ENCODE data around the gene ZSWIM1. TPM values are rescaled to one million over a fixed set of nuclear protein-coding genes. Genes with fewer than 3 reads are reported as not detected.

ZSWIM1 gene
- total and polyA plus RNA-seq, 2 of the 4 experiments (the other 2 are of a cell fraction) = 4.2 to 10.0 TPM

DNA sequence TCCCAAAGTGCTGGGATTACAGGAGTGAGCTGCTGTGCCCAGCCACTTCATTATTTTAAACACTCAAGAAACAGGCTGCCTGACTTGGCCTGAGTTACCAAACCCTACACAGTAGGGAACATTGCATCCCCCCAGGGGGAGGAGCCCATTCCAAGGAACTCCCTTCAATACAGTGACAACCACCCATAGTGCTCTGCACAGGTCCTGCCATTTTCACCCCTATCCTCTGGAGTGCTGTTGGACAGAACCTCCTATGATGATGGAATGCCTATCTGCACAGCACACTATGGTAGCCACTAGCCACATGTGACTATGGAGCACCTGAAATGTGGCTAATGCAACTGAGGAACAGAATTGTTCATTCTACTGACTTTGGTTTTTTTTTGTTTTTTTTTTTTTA is 35.6 kb upstream of the ZSWIM1 start:
- Histone ChIP-seq H2BK120ac (ENCODE audit: low read depth, low read length) (no peak overlapping the region), H3K9me1 (ENCODE audit: insufficient read depth, low read length) (peaks cover 14% of the 10 kb centered on the region), H4K5ac (ENCODE audit: low read depth, low read length) (no peak overlapping the region), H4K8ac (ENCODE audit: low read depth in 2 of 2, low read length in 2 of 2) (no peak overlapping the region), H3K18ac (ENCODE audit: low read depth, low read length) (no peak overlapping the region), H4K20me1 (ENCODE audit: insufficient read depth, low read length) (peaks cover 5% of the 10 kb centered on the region), H3K79me1 (ENCODE audit: low read depth in 1 of 2, low read length in 2 of 2) (peaks cover 11 to 36% of the 10 kb centered on the region in 2 experiments), H3K14ac (replicated peaks; ENCODE audit: low read depth, low read length) (no peak overlapping the region), H3K4me1 (ENCODE audit: control insufficient read depth, insufficient read depth, low read length) (no peaks in the 10 kb centered on the region), H3K4me2 (ENCODE audit: low read depth, low read length) (no peak overlapping the region), H3K36me3 (ENCODE audit: control insufficient read depth, insufficient read depth, low read length) (peaks cover 62% of the 10 kb centered on the region), H3K4me3 (ENCODE audit: insufficient read depth, low read depth, low read length) (no peak overlapping the region), H2AK9ac (replicated peaks; ENCODE audit: low read depth, low read length, poor library complexity) (no peak overlapping the region), H2BK20ac (ENCODE audit: low read depth, low read length) (no peak overlapping the region), H3K9ac (ENCODE audit: low read depth, low read length) (no peak overlapping the region), H4K91ac (ENCODE audit: insufficient read depth, low read depth, low read length) (no peak overlapping the region), H3K27ac (ENCODE audit: insufficient read depth, low read length) (no peak overlapping the region), H2AFZ (replicated peaks; ENCODE audit: low read length, poor library complexity) (no peak overlapping the region), H3K4ac (ENCODE audit: low read depth, low read length) (no peak overlapping the region), H2AK5ac (ENCODE audit: low read depth, low read length) (no peak overlapping the region), H3K9me3 (ENCODE audit: control insufficient read depth, insufficient read depth, low read length) (no peaks in the 10 kb centered on the region), H3K56ac (ENCODE audit: extremely low read depth, insufficient read depth, low read length) (no peak overlapping the region), H2BK5ac (ENCODE audit: low read depth, low read length, poor library complexity, severe bottlenecking) (no peak overlapping the region), H3K23ac (ENCODE audit: low read depth, low read length) (no peak overlapping the region), H2BK15ac (ENCODE audit: low read depth, low read length) (no peak overlapping the region), H3K27me3 (ENCODE audit: control insufficient read depth, insufficient read depth, low read length) (no peaks in the 10 kb centered on the region)
- ATAC-seq (ENCODE audit: low read depth) = no peak
- DNase-seq = no peak
- BruUV-seq (replicated peaks) = no TSS peak
- dilution Hi-C loops (cut with HindIII; ENCODE audit: low sequenced_read_pairs, unreplicated experiment) (no loop called here), in situ Hi-C loops (cut with MboI; ENCODE audit: low sequenced_read_pairs) (no loop called here), intact Hi-C loops (cut with micrococcal nuclease) (no loop called here)
- no peak for TF ChIP-seq MXI1 (IDR thresholded peaks at IDR 0.05; ENCODE audit: borderline replicate concordance, low read depth, low read length)
- TF ChIP-seq CEBPB (IDR thresholded peaks at IDR 0.05; ENCODE audit: low read depth, low read length) = no peak
- TF ChIP-seq NFE2L2 (IDR thresholded peaks at IDR 0.05; ENCODE audit: low read depth, low read length) = no peak
- TF ChIP-seq FOS (IDR thresholded peaks at IDR 0.05; ENCODE audit: low read depth, low read length) = no peak
- no peak for TF ChIP-seq BHLHE40 (IDR thresholded peaks at IDR 0.05; ENCODE audit: low read depth, low read length)
- TF ChIP-seq MAZ (IDR thresholded peaks at IDR 0.05; ENCODE audit: borderline replicate concordance, low read depth, low read length) = no peak
- no peak for TF ChIP-seq POLR2A (IDR thresholded peaks at IDR 0.05; ENCODE audit: low read depth, low read length)
- no peak for TF ChIP-seq MAFK (IDR thresholded peaks at IDR 0.05; ENCODE audit: low read depth, low read length)
- TF ChIP-seq, protein P1, sequence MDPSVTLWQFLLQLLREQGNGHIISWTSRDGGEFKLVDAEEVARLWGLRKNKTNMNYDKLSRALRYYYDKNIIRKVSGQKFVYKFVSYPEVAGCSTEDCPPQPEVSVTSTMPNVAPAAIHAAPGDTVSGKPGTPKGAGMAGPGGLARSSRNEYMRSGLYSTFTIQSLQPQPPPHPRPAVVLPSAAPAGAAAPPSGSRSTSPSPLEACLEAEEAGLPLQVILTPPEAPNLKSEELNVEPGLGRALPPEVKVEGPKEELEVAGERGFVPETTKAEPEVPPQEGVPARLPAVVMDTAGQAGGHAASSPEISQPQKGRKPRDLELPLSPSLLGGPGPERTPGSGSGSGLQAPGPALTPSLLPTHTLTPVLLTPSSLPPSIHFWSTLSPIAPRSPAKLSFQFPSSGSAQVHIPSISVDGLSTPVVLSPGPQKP (IDR thresholded peaks at IDR 0.05; ENCODE audit: borderline replicate concordance, low read depth, low read length) = no peak
- no peak for TF ChIP-seq SMC3 (IDR thresholded peaks at IDR 0.05; ENCODE audit: low read depth, low read length)
- TF ChIP-seq, protein P2, sequence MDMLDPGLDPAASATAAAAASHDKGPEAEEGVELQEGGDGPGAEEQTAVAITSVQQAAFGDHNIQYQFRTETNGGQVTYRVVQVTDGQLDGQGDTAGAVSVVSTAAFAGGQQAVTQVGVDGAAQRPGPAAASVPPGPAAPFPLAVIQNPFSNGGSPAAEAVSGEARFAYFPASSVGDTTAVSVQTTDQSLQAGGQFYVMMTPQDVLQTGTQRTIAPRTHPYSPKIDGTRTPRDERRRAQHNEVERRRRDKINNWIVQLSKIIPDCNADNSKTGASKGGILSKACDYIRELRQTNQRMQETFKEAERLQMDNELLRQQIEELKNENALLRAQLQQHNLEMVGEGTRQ (IDR thresholded peaks at IDR 0.05; ENCODE audit: low read depth, low read length) = no peak
- TF ChIP-seq, protein P3, sequence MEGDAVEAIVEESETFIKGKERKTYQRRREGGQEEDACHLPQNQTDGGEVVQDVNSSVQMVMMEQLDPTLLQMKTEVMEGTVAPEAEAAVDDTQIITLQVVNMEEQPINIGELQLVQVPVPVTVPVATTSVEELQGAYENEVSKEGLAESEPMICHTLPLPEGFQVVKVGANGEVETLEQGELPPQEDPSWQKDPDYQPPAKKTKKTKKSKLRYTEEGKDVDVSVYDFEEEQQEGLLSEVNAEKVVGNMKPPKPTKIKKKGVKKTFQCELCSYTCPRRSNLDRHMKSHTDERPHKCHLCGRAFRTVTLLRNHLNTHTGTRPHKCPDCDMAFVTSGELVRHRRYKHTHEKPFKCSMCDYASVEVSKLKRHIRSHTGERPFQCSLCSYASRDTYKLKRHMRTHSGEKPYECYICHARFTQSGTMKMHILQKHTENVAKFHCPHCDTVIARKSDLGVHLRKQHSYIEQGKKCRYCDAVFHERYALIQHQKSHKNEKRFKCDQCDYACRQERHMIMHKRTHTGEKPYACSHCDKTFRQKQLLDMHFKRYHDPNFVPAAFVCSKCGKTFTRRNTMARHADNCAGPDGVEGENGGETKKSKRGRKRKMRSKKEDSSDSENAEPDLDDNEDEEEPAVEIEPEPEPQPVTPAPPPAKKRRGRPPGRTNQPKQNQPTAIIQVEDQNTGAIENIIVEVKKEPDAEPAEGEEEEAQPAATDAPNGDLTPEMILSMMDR (conservative IDR thresholded peaks at IDR 0.05; ENCODE audit: low read depth, low read length) = no peak
- no peak for TF ChIP-seq RFX5 (IDR thresholded peaks at IDR 0.05; ENCODE audit: low read depth, low read length)
- no peak for TF ChIP-seq RCOR1 (IDR thresholded peaks at IDR 0.05; ENCODE audit: insufficient replicate concordance, low read length)
- TF ChIP-seq RAD21 (IDR thresholded peaks at IDR 0.05; ENCODE audit: low read length) = no peak
- TF ChIP-seq CHD1 (IDR thresholded peaks at IDR 0.05; ENCODE audit: low read depth, low read length) = no peak
- CTCF ChIA-PET = no interaction called here
- POLR2A ChIA-PET (ENCODE audit: unreplicated experiment) = no interaction called here
